ENCODE data around the gene ANKMY1.

DNA sequence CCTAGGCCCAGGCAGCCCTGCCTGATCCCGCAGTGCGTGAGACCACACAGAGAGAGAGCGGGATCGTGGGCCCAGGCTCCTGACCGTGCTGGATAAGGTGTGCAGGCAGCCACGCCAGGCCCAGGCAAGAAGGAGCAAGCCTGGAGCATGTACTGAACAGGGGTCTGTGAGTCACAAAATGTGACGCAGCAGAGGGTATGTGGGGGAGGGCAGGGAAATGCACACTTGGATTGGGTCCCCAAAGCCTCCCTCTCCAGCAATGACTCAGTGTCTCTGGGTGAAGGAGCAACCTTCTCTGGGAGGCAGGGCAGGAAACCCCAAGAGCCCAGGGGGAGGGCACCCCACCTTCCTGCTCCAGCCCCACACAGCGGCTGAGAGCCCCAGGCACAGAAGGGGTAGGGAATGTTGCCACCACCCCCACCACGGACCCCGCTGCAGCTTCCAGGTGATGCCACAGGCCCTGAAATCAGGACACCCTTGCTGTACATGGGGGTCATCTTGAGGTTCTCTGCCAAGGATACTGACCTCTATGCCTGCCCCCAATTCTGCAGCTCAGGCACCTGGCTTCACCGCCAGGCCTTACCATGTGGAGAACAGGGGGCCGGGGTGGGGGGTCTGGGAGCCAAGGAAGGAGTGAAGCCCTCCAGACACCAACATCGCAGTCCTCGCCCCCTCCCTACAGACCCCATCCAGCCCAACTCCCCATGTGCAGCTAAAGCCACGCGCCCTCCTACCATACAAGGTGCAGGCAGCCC is 123.6 kb downstream of the ANKMY1 start:
- TF ChIP-seq EZH2phosphoT487 (IDR thresholded peaks at IDR 0.05; ENCODE audit: insufficient read depth, low read depth) (no peak), EZH2 (IDR thresholded peaks at IDR 0.05; ENCODE audit: insufficient read depth, poor library complexity, severe bottlenecking) (no peak)
